ENCODE data around the gene TMCC2. TPM values are rescaled to one million over a fixed set of nuclear protein-coding genes. Genes with fewer than 3 reads are reported as not detected.

Gene TMCC2
- total and polyA plus RNA-seq, 2 of the 8 experiments (the other 6 are each of a cell fraction or from before 2014, with no cell fraction given), result 6.7 to 6.8 TPM

DNA sequence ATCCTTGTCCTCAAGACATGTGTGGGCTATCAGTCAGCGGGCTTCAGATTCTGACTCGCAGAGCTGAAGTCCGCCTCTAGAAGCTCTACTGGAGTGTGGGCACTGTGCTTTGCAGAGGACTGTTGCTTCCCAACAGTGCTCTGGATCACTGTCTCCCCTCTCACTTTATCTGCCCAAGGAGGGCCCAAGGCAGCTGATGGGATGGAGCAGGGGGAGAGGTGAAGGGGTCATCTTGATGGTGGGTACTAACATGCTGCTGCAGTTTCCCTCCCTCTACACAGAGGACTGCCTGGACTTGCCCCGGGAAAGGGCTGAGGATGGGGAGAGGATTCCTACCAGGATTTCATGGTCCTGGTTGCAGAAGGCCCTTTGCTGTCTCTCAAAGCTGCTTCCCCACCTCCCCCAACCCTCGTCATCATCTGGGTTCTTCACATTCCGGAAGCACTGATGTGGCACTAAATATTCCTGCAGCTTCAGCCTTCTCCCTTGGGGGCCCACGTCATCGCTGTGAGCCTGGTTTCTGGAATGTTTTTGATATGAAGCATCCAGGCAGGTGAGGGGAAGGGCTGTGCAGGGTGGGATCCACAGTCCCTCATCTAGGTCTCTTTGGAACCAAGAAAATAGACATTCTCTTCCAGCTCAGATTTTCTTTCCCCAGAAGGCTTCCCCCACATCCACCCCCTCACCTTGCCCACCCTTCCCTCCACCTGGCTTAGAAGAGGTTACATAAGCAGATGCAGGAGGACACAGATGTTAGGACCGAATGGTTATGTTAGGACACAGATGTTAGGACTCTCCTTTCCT lies 70.6 kb downstream of the TMCC2 start:
- H3K23me2 ChIP-seq (ENCODE audit: low read depth, low read length), result peaks cover 2% of the 10 kb centered on the region
- no peak overlapping the region for H3K56ac ChIP-seq (replicated peaks; ENCODE audit: insufficient read length, low read depth, low read length)
- peak overlapping the region; percentile 81 for H2BK120ac ChIP-seq (replicated peaks; ENCODE audit: low read depth, low read length)
- WGBS, 2 experiments (ENCODE audit: extremely low coverage in 1 of 2, insufficient coverage in 1 of 2, insufficient read length in 1 of 2, insufficient replicate concordance in 2 of 2, low coverage in 1 of 2, low lambda C conversion rate in 2 of 2, missing lambda C conversion rate in 1 of 2), result 64% methylated on average over 9 of the region's 9 CpGs; no CpG with 5 or more reads in 1 of the 2 experiments
- no peak overlapping the region for H3K14ac ChIP-seq (ENCODE audit: insufficient read length)
- H3K4me2 ChIP-seq (ENCODE audit: insufficient read depth in 1 of 2, low read depth in 2 of 2, low read length in 2 of 2), result no peak overlapping the region; a peak in 1 of 4 replicates
- H3K79me2 ChIP-seq (ENCODE audit: control insufficient read depth in 1 of 2, insufficient read depth in 2 of 2, low read length in 2 of 2), result peaks cover 0 to 6% of the 10 kb centered on the region in 2 experiments; a peak in 1 of 4 replicates
- ChIA-PET CTCF (ENCODE audit: partially characterized antibody) (interaction anchor here (0.9 to 67.1 kb wide), 5 partner anchors 21 to 56 kb away, joined by 3 to 2424 read pairs (median 3); partner anchors contain the start of gene NUAK2), POLR2A (ENCODE audit: partially characterized antibody) (interaction anchor here (1.0 to 8.8 kb wide), 12 partner anchors 11 to 151 kb away, joined by 3 to 124 read pairs (median 8); partner anchors contain the start of gene NUAK2)
- H2AFZ ChIP-seq (ENCODE audit: low read length), result no peak overlapping the region
- H4K20me1 ChIP-seq (replicated peaks in 1 of 2; ENCODE audit: control insufficient read depth in 1 of 2, insufficient read depth in 2 of 2, low read length in 2 of 2), result no peaks in the 10 kb centered on the region
- H3K27me3 ChIP-seq (replicated peaks in 1 of 4; ENCODE audit: control insufficient read depth in 3 of 4, extremely low read depth in 1 of 4, insufficient read depth in 3 of 4, low read length in 3 of 4), result no peaks in the 10 kb centered on the region; a peak in 1 of 7 replicates
- no peaks in the 10 kb centered on the region for H3K79me1 ChIP-seq (ENCODE audit: low read depth, low read length)
- peak overlapping the region; percentile 4; the same call in 1 of the 2 replicates for H4K8ac ChIP-seq (ENCODE audit: extremely low read depth, insufficient read depth, low read length)
- peak overlapping the region; percentile 96 for H4K91ac ChIP-seq (replicated peaks; ENCODE audit: insufficient read length, low read length)
- peak overlapping the region; percentile 98 for H2BK12ac ChIP-seq (ENCODE audit: low read depth, low read length)
- no peaks in the 10 kb centered on the region for H3K9me3 ChIP-seq (ENCODE audit: insufficient read depth in 2 of 2, low read depth in 1 of 2, low read length in 1 of 2)
- H3K9ac ChIP-seq (replicated peaks in 1 of 4; ENCODE audit: extremely low read depth in 1 of 4, low read depth in 3 of 4, low read length in 3 of 4), result peak overlapping the region in 1 of 4 experiments; percentile 13; a peak in 2 of 7 replicates
- DNase-seq (ENCODE audit: low read depth in 1 of 2, low spot score in 2 of 2), result peak in 1 of 2 experiments; percentile 59
- peaks cover 40 to 60% (median 46%) of the 10 kb centered on the region in 4 experiments for H3K4me1 ChIP-seq (replicated peaks in 1 of 4; ENCODE audit: control insufficient read depth in 3 of 4, insufficient read depth in 4 of 4, low read length in 3 of 4)
- FAIRE-seq, result no peak
- no peak overlapping the region for H3K23ac ChIP-seq (ENCODE audit: insufficient read length)
- H3K4me3 ChIP-seq (ENCODE audit: extremely low read depth in 1 of 4, insufficient read depth in 2 of 4, low read depth in 3 of 4, low read length in 4 of 4), result no peak overlapping the region
- peak overlapping the region; percentile 99 for H2AK5ac ChIP-seq (ENCODE audit: low read depth, low read length)
- no peak overlapping the region for H4K5ac ChIP-seq (ENCODE audit: insufficient read length, low read depth, low read length)
- peak overlapping the region; percentile 78; the same call in 1 of the 2 replicates for H2BK15ac ChIP-seq (ENCODE audit: low read length)
- H3K4ac ChIP-seq (replicated peaks; ENCODE audit: insufficient read length, low read depth, low read length), result peak overlapping the region; percentile 88
- H3K36me3 ChIP-seq (ENCODE audit: control insufficient read depth in 2 of 4, insufficient read depth in 4 of 4, low read length in 3 of 4), result peaks cover 4 to 15% (median 6%) of the 10 kb centered on the region in 4 experiments
- peak overlapping the region; percentile 96 for H2BK5ac ChIP-seq (ENCODE audit: low read depth, low read length)
- peak overlapping the region; percentile 62 for H3K27ac ChIP-seq (ENCODE audit: low read depth, low read length)
- peak overlapping the region; percentile 60 for H3K18ac ChIP-seq (ENCODE audit: extremely low read depth, low read length)
- peak overlapping the region; percentile 92 for H2BK20ac ChIP-seq (ENCODE audit: low read length)
- no peak for TF ChIP-seq CEBPB (IDR thresholded peaks at IDR 0.05; ENCODE audit: low read depth, low read length)
- TF ChIP-seq POLR2AphosphoS5 (IDR thresholded peaks at IDR 0.05; ENCODE audit: low read depth, low read length), result peak; percentile 29; the same call in 1 of the 2 replicates
- TF ChIP-seq ATF3 (IDR thresholded peaks at IDR 0.05; ENCODE audit: insufficient read depth, low read depth, low read length), result no peak
- TF ChIP-seq JUN (IDR thresholded peaks at IDR 0.05; ENCODE audit: low read depth, low read length), result no peak
- no peak for TF ChIP-seq SIX5 (IDR thresholded peaks at IDR 0.05; ENCODE audit: low read depth, low read length)
- TF ChIP-seq TBP (IDR thresholded peaks at IDR 0.05; ENCODE audit: low read depth, low read length), result no peak
- TF ChIP-seq BRCA1 (IDR thresholded peaks at IDR 0.05; ENCODE audit: low read depth, low read length), result no peak
- no peak for TF ChIP-seq KDM5A (IDR thresholded peaks at IDR 0.05; ENCODE audit: low read length)
- TF ChIP-seq EGR1 (IDR thresholded peaks at IDR 0.05; ENCODE audit: borderline replicate concordance, low read depth, low read length), result no peak
- no peak for TF ChIP-seq SAP30 (IDR thresholded peaks at IDR 0.05; ENCODE audit: insufficient read depth, insufficient replicate concordance, low read length)
- peak; percentile 38; the same call in 1 of the 2 replicates for TF ChIP-seq JUND (IDR thresholded peaks at IDR 0.05; ENCODE audit: low read length)
- no peak for TF ChIP-seq SUZ12 (IDR thresholded peaks at IDR 0.05; ENCODE audit: low read length)

Data from H1 (cell line).